ENCODE results near the gene CYP26A1. TPM values are rescaled to one million over a fixed set of nuclear protein-coding genes. Genes with fewer than 3 reads are reported as not detected.

The CYP26A1 gene
- total RNA-seq, 1 experiment from 2014 or later: not detected

DNA sequence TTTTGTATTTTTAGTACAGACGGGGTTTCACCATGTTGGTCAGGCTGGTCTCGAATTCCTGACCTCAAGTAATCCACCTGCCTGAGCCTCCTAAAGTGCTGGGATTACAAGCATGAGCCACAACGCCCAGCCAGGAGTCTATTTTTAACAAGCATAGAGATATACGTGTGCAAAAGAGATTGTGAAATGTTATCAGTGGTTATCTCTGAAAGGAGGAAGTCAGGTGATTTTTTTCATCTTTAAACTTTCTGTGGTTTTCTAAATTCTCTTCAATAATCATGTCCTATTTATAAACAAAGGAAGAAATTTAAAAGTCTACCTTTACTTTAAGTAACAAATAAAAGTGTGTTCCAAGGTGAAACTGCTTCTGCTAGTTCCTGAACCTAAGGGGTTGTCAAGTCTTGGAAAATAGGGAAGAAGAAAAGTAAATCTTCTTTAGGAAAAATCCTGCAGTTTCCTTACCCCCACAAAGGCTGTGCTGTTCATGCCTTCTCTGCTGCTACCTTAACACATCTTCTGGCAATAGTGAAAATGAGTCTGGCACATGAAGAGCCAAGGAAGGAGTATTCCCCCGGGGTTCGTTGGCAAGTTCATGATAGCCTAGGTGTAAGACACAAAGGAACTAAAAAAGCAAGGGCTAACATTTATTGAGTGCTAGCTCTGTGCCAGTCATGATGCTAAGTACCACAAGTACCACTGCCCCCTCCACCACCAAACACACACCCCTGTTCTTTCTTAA, 51.1 kb downstream of the CYP26A1 start:
- intact Hi-C loops (cut with micrococcal nuclease; ENCODE audit: unreplicated experiment): no loop called here
- no peaks in the 10 kb centered on the region for H3K27me3 ChIP-seq (replicated peaks; ENCODE audit: insufficient read depth, low read depth, low read length, poor library complexity)
- ChIA-PET CTCF (no interaction called here), POLR2A (ENCODE audit: low non-redundant PET) (no interaction called here)
- no peaks in the 10 kb centered on the region for H3K4me1 ChIP-seq (ENCODE audit: insufficient read depth, low read length, poor library complexity, severe bottlenecking)
- no peaks in the 10 kb centered on the region for H3K36me3 ChIP-seq (ENCODE audit: insufficient read depth, low read length, poor library complexity, severe bottlenecking)
- BruUV-seq (replicated peaks): no TSS peak
- no peak overlapping the region for H3K4me3 ChIP-seq (ENCODE audit: low read depth, low read length, poor library complexity, severe bottlenecking)
- H3K9me3 ChIP-seq (ENCODE audit: low read depth, low read length, poor library complexity, severe bottlenecking): peaks cover 13% of the 10 kb centered on the region
- H3K27ac ChIP-seq (ENCODE audit: low read depth, low read length, poor library complexity, severe bottlenecking): no peak overlapping the region
- no peak for TF ChIP-seq EZH2 (IDR thresholded peaks at IDR 0.05; ENCODE audit: borderline replicate concordance, low read depth, low read length, poor library complexity, severe bottlenecking)
- TF ChIP-seq, protein P1, sequence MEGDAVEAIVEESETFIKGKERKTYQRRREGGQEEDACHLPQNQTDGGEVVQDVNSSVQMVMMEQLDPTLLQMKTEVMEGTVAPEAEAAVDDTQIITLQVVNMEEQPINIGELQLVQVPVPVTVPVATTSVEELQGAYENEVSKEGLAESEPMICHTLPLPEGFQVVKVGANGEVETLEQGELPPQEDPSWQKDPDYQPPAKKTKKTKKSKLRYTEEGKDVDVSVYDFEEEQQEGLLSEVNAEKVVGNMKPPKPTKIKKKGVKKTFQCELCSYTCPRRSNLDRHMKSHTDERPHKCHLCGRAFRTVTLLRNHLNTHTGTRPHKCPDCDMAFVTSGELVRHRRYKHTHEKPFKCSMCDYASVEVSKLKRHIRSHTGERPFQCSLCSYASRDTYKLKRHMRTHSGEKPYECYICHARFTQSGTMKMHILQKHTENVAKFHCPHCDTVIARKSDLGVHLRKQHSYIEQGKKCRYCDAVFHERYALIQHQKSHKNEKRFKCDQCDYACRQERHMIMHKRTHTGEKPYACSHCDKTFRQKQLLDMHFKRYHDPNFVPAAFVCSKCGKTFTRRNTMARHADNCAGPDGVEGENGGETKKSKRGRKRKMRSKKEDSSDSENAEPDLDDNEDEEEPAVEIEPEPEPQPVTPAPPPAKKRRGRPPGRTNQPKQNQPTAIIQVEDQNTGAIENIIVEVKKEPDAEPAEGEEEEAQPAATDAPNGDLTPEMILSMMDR (conservative IDR thresholded peaks at IDR 0.05; ENCODE audit: low read depth, low read length): no peak
- no peak for DNase-seq (ENCODE audit: low spot score)

DNA sequence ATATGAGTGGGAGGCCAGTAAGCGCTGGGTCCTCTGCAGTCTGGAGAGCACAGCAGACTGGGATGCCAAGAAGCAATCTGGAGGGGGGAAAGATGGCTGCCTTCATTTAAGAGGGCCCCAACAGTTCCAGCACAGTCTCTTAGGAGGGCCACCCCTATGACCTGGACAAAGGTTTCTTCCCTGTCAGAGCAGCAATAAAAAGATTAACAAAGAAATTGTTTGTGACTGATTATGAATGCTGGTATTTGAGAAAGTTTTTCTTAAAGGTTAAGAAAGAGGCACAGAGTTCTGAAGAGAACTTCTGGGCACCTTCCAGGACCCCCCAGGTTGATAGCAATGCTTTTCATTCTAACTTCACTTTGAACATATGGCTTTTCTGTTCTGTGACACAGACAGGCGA, 52.3 kb downstream of the CYP26A1 start:
- H3K36me3 ChIP-seq (ENCODE audit: insufficient read depth, low read length, poor library complexity, severe bottlenecking): no peaks in the 10 kb centered on the region
- DNase-seq (ENCODE audit: low spot score): no peak
- no peaks in the 10 kb centered on the region for H3K27me3 ChIP-seq (replicated peaks; ENCODE audit: insufficient read depth, low read depth, low read length, poor library complexity)
- ChIA-PET POLR2A (ENCODE audit: low non-redundant PET) (interaction anchor here (0.5 kb wide), 1 partner anchor 80 kb away, joined by 3 read pairs; no protein-coding TSS in a partner anchor), CTCF (no interaction called here)
- no peak overlapping the region for H3K4me3 ChIP-seq (ENCODE audit: low read depth, low read length, poor library complexity, severe bottlenecking)
- TF ChIP-seq EZH2 (IDR thresholded peaks at IDR 0.05; ENCODE audit: borderline replicate concordance, low read depth, low read length, poor library complexity, severe bottlenecking): no peak
- TF ChIP-seq, protein P1 (conservative IDR thresholded peaks at IDR 0.05; ENCODE audit: low read depth, low read length): no peak
- no TSS peak for BruUV-seq (replicated peaks)
- H3K4me1 ChIP-seq (ENCODE audit: insufficient read depth, low read length, poor library complexity, severe bottlenecking): no peaks in the 10 kb centered on the region
- intact Hi-C loops (cut with micrococcal nuclease; ENCODE audit: unreplicated experiment): no loop called here
- no peak overlapping the region for H3K27ac ChIP-seq (ENCODE audit: low read depth, low read length, poor library complexity, severe bottlenecking)
- H3K9me3 ChIP-seq (ENCODE audit: low read depth, low read length, poor library complexity, severe bottlenecking): peaks cover 13% of the 10 kb centered on the region

DNA sequence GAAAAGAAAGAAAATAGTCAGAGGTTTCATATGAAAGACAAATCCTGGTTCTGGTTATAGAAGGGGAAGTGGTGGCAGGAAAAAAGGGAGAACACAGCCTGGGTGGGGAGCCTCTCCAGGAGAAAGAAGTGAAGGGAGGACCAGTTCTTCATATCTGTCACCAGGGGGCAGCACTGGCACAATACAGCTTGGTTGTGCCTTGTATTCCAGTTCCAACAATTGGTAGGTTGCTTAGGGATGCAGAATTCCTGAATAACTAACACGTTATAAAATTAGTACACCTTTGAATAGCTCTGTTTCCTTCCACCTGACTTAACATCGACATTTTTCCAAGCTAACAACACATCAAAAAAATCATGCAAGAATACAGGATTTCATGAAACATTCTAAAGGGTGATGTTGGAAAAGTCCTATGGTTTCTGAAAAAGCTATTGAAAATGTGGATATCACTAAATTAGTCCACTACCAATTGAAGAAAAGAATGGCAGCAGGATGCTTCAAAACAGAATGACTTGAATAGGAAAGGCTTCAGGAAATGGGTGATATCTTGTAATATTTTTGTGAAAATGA, 52.9 kb downstream of the CYP26A1 start:
- ChIA-PET POLR2A (ENCODE audit: low non-redundant PET) (interaction anchor here (0.5 kb wide), 1 partner anchor 81 kb away, joined by 3 read pairs; no protein-coding TSS in a partner anchor), CTCF (no interaction called here)
- no peak for DNase-seq (ENCODE audit: low spot score)
- TF ChIP-seq, protein P1 (conservative IDR thresholded peaks at IDR 0.05; ENCODE audit: low read depth, low read length): peak; percentile 48
- no peak for TF ChIP-seq EZH2 (IDR thresholded peaks at IDR 0.05; ENCODE audit: borderline replicate concordance, low read depth, low read length, poor library complexity, severe bottlenecking)
- no peaks in the 10 kb centered on the region for H3K27me3 ChIP-seq (replicated peaks; ENCODE audit: insufficient read depth, low read depth, low read length, poor library complexity)
- H3K36me3 ChIP-seq (ENCODE audit: insufficient read depth, low read length, poor library complexity, severe bottlenecking): no peaks in the 10 kb centered on the region
- intact Hi-C loops (cut with micrococcal nuclease; ENCODE audit: unreplicated experiment): no loop called here
- no peaks in the 10 kb centered on the region for H3K4me1 ChIP-seq (ENCODE audit: insufficient read depth, low read length, poor library complexity, severe bottlenecking)
- H3K4me3 ChIP-seq (ENCODE audit: low read depth, low read length, poor library complexity, severe bottlenecking): no peak overlapping the region
- H3K27ac ChIP-seq (ENCODE audit: low read depth, low read length, poor library complexity, severe bottlenecking): no peak overlapping the region
- BruUV-seq (replicated peaks): no TSS peak
- H3K9me3 ChIP-seq (ENCODE audit: low read depth, low read length, poor library complexity, severe bottlenecking): peaks cover 13% of the 10 kb centered on the region

Other genes with a start within 250 kb of the CYP26A1 start
- gene EXOC6, start 225.4 kb upstream of the CYP26A1 start, total RNA-seq (2021): 32.6 and 35.0 TPM in 2 replicates
- 0.13 and 0.20 TPM in 2 replicates for gene CYP26C1, start 13.1 kb upstream of the CYP26A1 start, total RNA-seq (2021)